Left ventricle myocardium inferior (tissue), 1 donor: ENCODE data around the gene CSTPP1. TPM values are rescaled to one million over a fixed set of nuclear protein-coding genes. Genes with fewer than 3 reads are reported as not detected.

Experiments
- DNase-seq: peaks from one replicate; pipeline ENCODE4 v3.0.0-alpha.2; 2020
- H3K27ac ChIP-seq: fragments of 200-600 bp; replicated peaks from 2 replicates; pipeline ENCODE4 v1.8.0; 2021
- H3K27me3 ChIP-seq: fragments of 200-600 bp; 2 replicates; pipeline ENCODE4 v1.8.0; 2021; ENCODE audit warnings: low read depth
- H3K36me3 ChIP-seq: fragments of 200-600 bp; 2 replicates; pipeline ENCODE4 v1.8.0; 2021
- H3K4me1 ChIP-seq: fragments of 200-600 bp; 2 replicates; pipeline ENCODE4 v1.8.0; 2021
- H3K4me3 ChIP-seq: fragments of 200-600 bp; 2 replicates; pipeline ENCODE4 v1.8.0; 2021; ENCODE audit warnings: mild to moderate bottlenecking, moderate library complexity
- H3K9me3 ChIP-seq: fragments of 200-600 bp; replicated peaks from 2 replicates; pipeline ENCODE4 v1.8.0; 2021
- intact Hi-C: fragments of 100-400 bp; cut with micrococcal nuclease; formaldehyde crosslinking; loops from one replicate; pipeline ENCODE4 v1.11.0; 2022
- total RNA-seq: library from RNA; stranded (reverse); fragmentation: NEBNext Ultra II Directional; extraction: Animal tissue kit (Norgen Biotek cat#: 25700); gene quantifications from one replicate; pipeline ENCODE4 v1.2.1, GENCODE V29; 2021
- TF ChIP-seq, protein P1 (sequence below): fragments of 200-600 bp; IDR thresholded peaks from 2 replicates; pipeline ENCODE4 v1.8.0; 2021; ENCODE audit warnings: antibody characterized with exemption, mild to moderate bottlenecking, borderline replicate concordance
- donor health status: DM: no; HTN: yes; CAD: no; lungs with severe emphysema.

The CSTPP1 gene
- total RNA-seq, 1 donor from 2014 or later = 12.9 TPM

GRCh38 chr11:47034091-47034490 is 97.5 kb downstream of the CSTPP1 start:
- TF ChIP-seq, protein P1, sequence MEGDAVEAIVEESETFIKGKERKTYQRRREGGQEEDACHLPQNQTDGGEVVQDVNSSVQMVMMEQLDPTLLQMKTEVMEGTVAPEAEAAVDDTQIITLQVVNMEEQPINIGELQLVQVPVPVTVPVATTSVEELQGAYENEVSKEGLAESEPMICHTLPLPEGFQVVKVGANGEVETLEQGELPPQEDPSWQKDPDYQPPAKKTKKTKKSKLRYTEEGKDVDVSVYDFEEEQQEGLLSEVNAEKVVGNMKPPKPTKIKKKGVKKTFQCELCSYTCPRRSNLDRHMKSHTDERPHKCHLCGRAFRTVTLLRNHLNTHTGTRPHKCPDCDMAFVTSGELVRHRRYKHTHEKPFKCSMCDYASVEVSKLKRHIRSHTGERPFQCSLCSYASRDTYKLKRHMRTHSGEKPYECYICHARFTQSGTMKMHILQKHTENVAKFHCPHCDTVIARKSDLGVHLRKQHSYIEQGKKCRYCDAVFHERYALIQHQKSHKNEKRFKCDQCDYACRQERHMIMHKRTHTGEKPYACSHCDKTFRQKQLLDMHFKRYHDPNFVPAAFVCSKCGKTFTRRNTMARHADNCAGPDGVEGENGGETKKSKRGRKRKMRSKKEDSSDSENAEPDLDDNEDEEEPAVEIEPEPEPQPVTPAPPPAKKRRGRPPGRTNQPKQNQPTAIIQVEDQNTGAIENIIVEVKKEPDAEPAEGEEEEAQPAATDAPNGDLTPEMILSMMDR = no peak
- no peaks in the 10 kb centered on the region for H3K4me1 ChIP-seq
- intact Hi-C loops = no loop called here

DNA sequence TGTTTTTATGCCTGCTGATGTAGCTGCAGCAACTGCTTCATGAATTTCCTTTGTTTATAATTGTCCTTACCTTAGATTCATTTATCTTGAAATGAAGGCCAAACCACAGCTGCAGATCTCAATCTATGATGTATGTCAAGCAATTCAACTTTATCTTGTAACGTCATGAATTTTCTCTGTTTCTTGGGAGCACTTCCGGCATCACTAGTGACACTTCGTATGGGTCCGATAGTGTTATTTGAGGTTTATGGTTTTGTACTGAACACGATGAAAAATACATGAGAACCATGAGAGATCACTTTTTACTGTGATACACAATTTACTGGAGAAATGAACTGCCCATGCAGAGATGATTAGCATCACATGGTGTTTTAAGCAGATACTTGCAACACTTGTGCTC is 98.5 kb downstream of the CSTPP1 start:
- intact Hi-C loops = no loop called here
- TF ChIP-seq, protein P1 = no peak
- DNase-seq = no peak
- Histone ChIP-seq H3K27me3 (no peaks in the 10 kb centered on the region), H3K4me3 (no peak overlapping the region), H3K36me3 (no peaks in the 10 kb centered on the region), H3K4me1 (no peaks in the 10 kb centered on the region), H3K27ac (no peak overlapping the region), H3K9me3 (no peaks in the 10 kb centered on the region)

More at GRCh38 chr11:47034091-47034490, 97.5 kb downstream of the CSTPP1 start:
- H3K4me3 ChIP-seq = no peak overlapping the region
- no peak overlapping the region for H3K27ac ChIP-seq
- H3K9me3 ChIP-seq = no peaks in the 10 kb centered on the region
- no peak for DNase-seq
- H3K27me3 ChIP-seq = no peaks in the 10 kb centered on the region
- no peaks in the 10 kb centered on the region for H3K36me3 ChIP-seq

GRCh38 chr11:47044119-47044518 is 107.6 kb downstream of the CSTPP1 start:
- TF ChIP-seq, protein P1 = no peak

DNA sequence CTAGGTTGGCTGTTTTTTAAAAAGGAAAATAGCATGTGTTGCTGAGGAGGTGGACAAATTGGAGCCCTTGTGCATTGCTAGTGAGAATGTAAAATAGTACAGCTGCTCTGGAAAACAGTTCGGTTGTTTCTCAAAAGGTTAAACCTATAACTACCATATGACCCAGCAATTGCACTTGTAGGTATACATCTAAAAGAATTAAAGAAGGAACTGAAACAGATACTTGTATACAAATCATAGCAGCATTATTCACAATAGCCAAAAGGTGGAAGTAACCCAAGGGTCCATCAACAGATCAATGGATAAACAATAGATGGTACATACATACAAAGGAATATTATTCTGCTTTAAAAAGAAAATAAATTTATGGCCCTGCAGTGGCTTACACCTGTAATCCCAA is 111.4 kb downstream of the CSTPP1 start:
- Histone ChIP-seq H3K36me3 (no peaks in the 10 kb centered on the region), H3K27me3 (no peaks in the 10 kb centered on the region), H3K9me3 (no peaks in the 10 kb centered on the region), H3K4me1 (no peaks in the 10 kb centered on the region), H3K4me3 (no peak overlapping the region), H3K27ac (no peak overlapping the region)
- intact Hi-C loops = no loop called here
- DNase-seq = no peak
- TF ChIP-seq, protein P1 = no peak

More at GRCh38 chr11:47044119-47044518, 107.6 kb downstream of the CSTPP1 start:
- Histone ChIP-seq H3K27ac (no peak overlapping the region), H3K4me1 (no peaks in the 10 kb centered on the region), H3K27me3 (no peaks in the 10 kb centered on the region), H3K4me3 (no peak overlapping the region), H3K36me3 (no peaks in the 10 kb centered on the region), H3K9me3 (no peaks in the 10 kb centered on the region)
- intact Hi-C loops = no loop called here
- DNase-seq = no peak

GRCh38 chr11:47050284-47050683 is 113.7 kb downstream of the CSTPP1 start:
- no peaks in the 10 kb centered on the region for H3K27me3 ChIP-seq
- H3K4me3 ChIP-seq = no peak overlapping the region
- intact Hi-C loops = no loop called here
- TF ChIP-seq, protein P1 = no peak
- H3K36me3 ChIP-seq = no peaks in the 10 kb centered on the region
- H3K27ac ChIP-seq = no peak overlapping the region
- DNase-seq = no peak
- no peaks in the 10 kb centered on the region for H3K4me1 ChIP-seq
- no peaks in the 10 kb centered on the region for H3K9me3 ChIP-seq
